CD1c-positive myeloid dendritic cell (primary cell): Measurements from ENCODE around the gene HMCN2.
A peak's percentile ranks its signal among the peaks of the same experiment; 100 is the strongest.
"Not testable (repeated sequence)": the region's sequence is repeated elsewhere in the genome, so short reads cannot be mapped to it uniquely, and the experiment has no call there.

Source experiments
- DNase-seq: peaks from one replicate; pipeline ENCODE4 v3.0.0-alpha.2; 2016; ENCODE audit errors: extremely low spot score

Gene HMCN2

GRCh38 chr9:130431536-130432303, 166.2 kb downstream of the HMCN2 start:
- DNase-seq: no peak

- DNase-seq: no peak
These were observed 166.8 kb downstream of the HMCN2 start for GRCh38 chr9:130432362-130432761.

- no peak for DNase-seq
These were observed 167.2 kb downstream of the HMCN2 start for GRCh38 chr9:130432796-130433167.

GRCh38 chr9:130433168-130433946, 167.8 kb downstream of the HMCN2 start:
- DNase-seq: peak; percentile 8

- no peak for DNase-seq
These were observed 168.3 kb downstream of the HMCN2 start for GRCh38 chr9:130433947-130434262.

- DNase-seq: not testable (repeated sequence)
These were observed 169.1 kb downstream of the HMCN2 start for GRCh38 chr9:130434656-130435055.

GRCh38 chr9:130437011-130437789, 171.6 kb downstream of the HMCN2 start:
- no peak for DNase-seq

GRCh38 chr9:130438382-130438981, 172.9 kb downstream of the HMCN2 start:
- DNase-seq: no peak

GRCh38 chr9:130441031-130441430, 175.5 kb downstream of the HMCN2 start:
- no peak for DNase-seq

GRCh38 chr9:130442746-130443455, 177.3 kb downstream of the HMCN2 start:
- DNase-seq: no peak

GRCh38 chr9:130443456-130443801, 177.9 kb downstream of the HMCN2 start:
- DNase-seq: no peak

GRCh38 chr9:130443840-130444492, 178.4 kb downstream of the HMCN2 start:
- no peak for DNase-seq

GRCh38 chr9:130444565-130445221, 179.1 kb downstream of the HMCN2 start, which contains the start of gene ASS1:
Gene ASS1, plus strand, starts transcription at chr9:130444961. Its CDS starts 7,268 bp downstream, at chr9:130452229.
- peak; percentile 8 for DNase-seq

- no peak for DNase-seq
These were observed 179.9 kb downstream of the HMCN2 start for GRCh38 chr9:130445268-130445983.

GRCh38 chr9:130446101-130446861, 180.7 kb downstream of the HMCN2 start:
- DNase-seq: no peak

- DNase-seq: no peak
These were observed 181.7 kb downstream of the HMCN2 start for GRCh38 chr9:130447193-130447816.

GRCh38 chr9:130448035-130448624, 182.6 kb downstream of the HMCN2 start:
- peak; percentile 16 for DNase-seq
